ENCODE measurements around the gene RESF1. TPM values are rescaled to one million over a fixed set of nuclear protein-coding genes. Genes with fewer than 3 reads are reported as not detected.

Gene RESF1
- polyA plus RNA-seq, 3 donors = 51.3 to 61.0 (median 54.9) TPM

GRCh38 chr12:31954925-31955858 is 4.0 kb upstream of the RESF1 start:
- DNase-seq (ENCODE audit: low read depth in 3 of 3, low spot score in 2 of 3) = no peak

- peak in 1 of 3 donors; percentile 27 for DNase-seq (ENCODE audit: low read depth in 3 of 3, low spot score in 2 of 3)
Observed at GRCh38 chr12:31958569-31959160, 550 bp upstream of the RESF1 start.

GRCh38 chr12:31959701-31960391 is 631 bp downstream of the RESF1 start:
- peak; percentile 39 to 57 (median 50) for DNase-seq (ENCODE audit: low read depth in 3 of 3, low spot score in 2 of 3)

GRCh38 chr12:31961137-31961536 is 1.9 kb downstream of the RESF1 start:
- DNase-seq (ENCODE audit: low read depth in 3 of 3, low spot score in 2 of 3) = no peak

- DNase-seq (ENCODE audit: low read depth in 3 of 3, low spot score in 2 of 3) = no peak
Observed at GRCh38 chr12:31962076-31962475, 2.9 kb downstream of the RESF1 start.

GRCh38 chr12:31964280-31964679 is 5.1 kb downstream of the RESF1 start:
- no peak for DNase-seq (ENCODE audit: low read depth in 3 of 3, low spot score in 2 of 3)

- no peak for DNase-seq (ENCODE audit: low read depth in 3 of 3, low spot score in 2 of 3)
Observed at GRCh38 chr12:31965090-31965489, 5.9 kb downstream of the RESF1 start.

- DNase-seq (ENCODE audit: low read depth in 3 of 3, low spot score in 2 of 3) = no peak
Observed at GRCh38 chr12:31966558-31967205, 7.5 kb downstream of the RESF1 start.

GRCh38 chr12:31967539-31967938 is 8.3 kb downstream of the RESF1 start:
- no peak for DNase-seq (ENCODE audit: low read depth in 3 of 3, low spot score in 2 of 3)

- DNase-seq (ENCODE audit: low read depth in 3 of 3, low spot score in 2 of 3) = no peak
Observed at GRCh38 chr12:31970199-31970598, 11.0 kb downstream of the RESF1 start.

- DNase-seq (ENCODE audit: low read depth in 3 of 3, low spot score in 2 of 3) = no peak
Observed at GRCh38 chr12:31973818-31974217, 14.6 kb downstream of the RESF1 start.

- no peak for DNase-seq (ENCODE audit: low read depth in 3 of 3, low spot score in 2 of 3)
Observed at GRCh38 chr12:31974673-31975072, 15.5 kb downstream of the RESF1 start.

GRCh38 chr12:31984806-31985591 is 25.8 kb downstream of the RESF1 start:
- DNase-seq (ENCODE audit: low read depth in 3 of 3, low spot score in 2 of 3) = no peak

- DNase-seq (ENCODE audit: low read depth in 3 of 3, low spot score in 2 of 3) = no peak
Observed at GRCh38 chr12:31985832-31986231, 26.6 kb downstream of the RESF1 start.

GRCh38 chr12:31989571-31990362 is 30.6 kb downstream of the RESF1 start:
- DNase-seq (ENCODE audit: low read depth in 3 of 3, low spot score in 2 of 3) = no peak

- DNase-seq (ENCODE audit: low read depth in 3 of 3, low spot score in 2 of 3) = no peak
Observed at GRCh38 chr12:31991146-31991545, 31.9 kb downstream of the RESF1 start.

GRCh38 chr12:31991815-31992214 is 32.6 kb downstream of the RESF1 start:
- no peak for DNase-seq (ENCODE audit: low read depth in 3 of 3, low spot score in 2 of 3)

- no peak for DNase-seq (ENCODE audit: low read depth in 3 of 3, low spot score in 2 of 3)
Observed at GRCh38 chr12:31999692-32000091, 40.5 kb downstream of the RESF1 start.

- no peak for DNase-seq (ENCODE audit: low read depth in 3 of 3, low spot score in 2 of 3)
Observed at GRCh38 chr12:32000373-32001005, 41.3 kb downstream of the RESF1 start.

Measured in right renal cortex interstitium (tissue), 3 donors.